Activated CD4-positive, alpha-beta T cell treated with anti-CD3 and anti-CD28 coated beads for 48 hours (primary cell): ENCODE results near the gene ABHD8.

Source experiments
- DNase-seq: peaks from one replicate; pipeline ENCODE4 v3.0.0-alpha.2; 2020

ABHD8 gene, protein sequence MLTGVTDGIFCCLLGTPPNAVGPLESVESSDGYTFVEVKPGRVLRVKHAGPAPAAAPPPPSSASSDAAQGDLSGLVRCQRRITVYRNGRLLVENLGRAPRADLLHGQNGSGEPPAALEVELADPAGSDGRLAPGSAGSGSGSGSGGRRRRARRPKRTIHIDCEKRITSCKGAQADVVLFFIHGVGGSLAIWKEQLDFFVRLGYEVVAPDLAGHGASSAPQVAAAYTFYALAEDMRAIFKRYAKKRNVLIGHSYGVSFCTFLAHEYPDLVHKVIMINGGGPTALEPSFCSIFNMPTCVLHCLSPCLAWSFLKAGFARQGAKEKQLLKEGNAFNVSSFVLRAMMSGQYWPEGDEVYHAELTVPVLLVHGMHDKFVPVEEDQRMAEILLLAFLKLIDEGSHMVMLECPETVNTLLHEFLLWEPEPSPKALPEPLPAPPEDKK

DNA sequence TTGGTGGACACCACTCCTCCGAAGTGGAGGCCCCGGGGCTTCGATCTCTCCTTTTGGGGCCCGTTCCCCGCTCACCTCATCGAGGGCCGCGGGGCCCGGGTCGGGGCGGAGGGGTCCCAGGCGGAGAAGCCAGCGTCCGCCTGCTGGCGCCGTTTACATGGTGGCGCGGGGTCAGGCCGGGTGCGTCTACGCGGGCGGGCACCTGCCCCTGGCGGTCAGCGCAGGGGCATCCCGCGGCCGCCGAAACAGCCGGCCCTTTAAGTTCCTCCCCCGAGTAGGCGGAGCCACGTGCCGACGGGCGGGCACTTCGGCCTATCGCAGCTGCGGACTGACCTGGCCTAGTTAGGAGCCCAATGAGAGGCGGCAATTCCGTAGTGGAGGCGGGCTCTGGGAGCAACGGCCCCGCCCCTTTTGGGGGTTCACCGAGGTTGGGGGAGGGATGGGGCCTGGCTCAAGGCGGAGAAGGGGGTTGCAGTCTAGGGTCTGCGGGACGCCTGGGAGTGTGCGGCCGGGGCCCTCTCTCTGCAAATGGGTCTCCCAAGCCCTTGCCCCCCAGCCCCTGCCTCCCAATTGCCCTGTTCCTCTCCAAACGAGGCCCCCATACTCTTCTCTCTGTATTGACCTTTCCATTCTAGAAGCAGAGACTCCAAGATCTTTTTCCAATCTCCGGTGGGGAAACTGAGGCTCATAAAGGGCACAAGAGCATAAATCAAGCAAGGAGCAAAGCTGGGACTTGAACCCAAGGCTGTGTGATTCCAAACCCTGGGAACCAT is at the start of gene ABHD8:
TSS of gene ABHD8 (minus strand) at position 259 of the 773 bp plus-strand sequence. CDS start 1,809 bp downstream, outside the sequence.
- peak; percentile 97 for DNase-seq

DNA sequence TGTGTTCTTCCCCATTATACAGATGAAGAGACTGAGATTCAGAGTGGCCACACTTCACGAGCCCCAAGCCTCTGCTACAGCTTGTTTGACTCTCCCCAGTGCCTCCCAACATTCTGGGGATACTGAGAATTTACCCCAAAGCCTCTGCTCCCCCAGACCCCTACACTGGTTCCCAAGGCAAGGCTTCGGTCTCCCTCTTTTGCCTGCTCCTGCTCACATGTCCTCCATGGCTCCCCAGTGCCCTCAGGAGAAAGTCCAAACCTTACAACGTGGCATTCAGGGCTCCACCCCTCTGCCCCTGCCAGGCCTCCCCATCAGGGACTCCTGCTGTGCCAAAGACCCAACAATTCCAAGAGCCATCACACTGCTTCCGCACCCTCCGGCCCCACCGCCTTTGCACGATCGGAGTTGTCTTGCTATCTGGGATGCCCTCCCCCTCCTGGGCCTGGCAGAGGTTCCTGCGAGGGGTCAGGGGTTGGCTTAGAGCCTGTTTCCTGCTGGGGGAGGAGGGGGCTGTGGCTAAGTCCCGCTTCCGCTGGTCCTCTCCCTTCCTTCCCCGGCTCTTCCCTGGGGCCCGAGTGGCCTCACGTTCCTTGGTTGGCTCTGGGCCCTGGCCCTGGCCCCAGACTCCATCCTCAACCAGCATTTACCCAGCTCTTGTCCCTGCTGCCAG is 49.5 kb upstream of the ABHD8 start:
- DNase-seq = no peak

DNA sequence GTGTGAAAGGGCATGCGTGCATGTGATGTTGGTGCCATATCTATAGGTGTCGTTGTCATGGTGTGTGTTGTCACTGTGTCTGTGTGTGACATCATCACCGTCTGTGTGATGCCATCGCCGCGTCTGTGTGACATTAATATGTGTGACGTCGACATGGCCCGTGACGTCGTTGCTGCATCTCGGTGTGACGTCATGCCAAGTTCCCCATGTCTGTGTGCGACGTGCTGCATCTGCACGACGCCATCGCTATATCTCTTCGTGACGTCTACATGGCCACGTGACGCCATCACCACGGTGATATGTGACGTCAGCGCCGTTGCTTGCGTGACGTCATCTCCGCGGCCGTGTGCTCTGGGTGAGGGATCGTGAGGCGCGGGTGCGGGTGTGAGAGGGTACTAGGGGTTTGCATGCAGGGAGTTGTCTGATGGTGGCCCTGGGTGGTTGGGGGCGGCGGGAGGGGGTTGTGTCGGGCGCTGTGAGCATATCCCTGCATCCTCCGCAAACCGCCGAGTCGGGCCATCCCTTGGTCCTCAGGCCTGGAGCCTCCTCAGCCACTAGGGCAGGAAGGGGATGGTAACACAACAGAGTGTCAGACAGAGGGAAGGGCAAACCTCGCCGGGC is 48.7 kb upstream of the ABHD8 start:
- DNase-seq = no peak

DNA sequence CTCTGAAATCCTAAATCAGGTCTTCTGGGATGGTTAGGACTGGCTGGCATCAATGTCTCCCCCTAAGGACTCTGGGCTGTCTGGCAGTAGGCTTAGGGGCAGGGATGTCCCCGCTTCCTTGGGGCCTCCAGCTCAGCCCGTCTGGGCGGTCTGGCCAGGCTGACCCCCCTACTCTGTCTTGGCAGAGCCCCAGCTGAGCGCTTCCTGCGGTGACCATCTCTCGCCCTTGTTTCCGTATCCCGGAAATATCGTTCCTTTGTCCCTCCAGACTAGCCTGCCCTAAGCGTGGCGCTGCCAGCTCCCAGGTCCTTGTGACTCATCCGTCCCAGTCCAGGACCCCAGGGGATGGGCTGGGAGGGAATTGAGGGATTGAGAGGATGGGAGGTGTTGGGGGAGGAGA is 45.5 kb upstream of the ABHD8 start:
- DNase-seq = no peak

DNA sequence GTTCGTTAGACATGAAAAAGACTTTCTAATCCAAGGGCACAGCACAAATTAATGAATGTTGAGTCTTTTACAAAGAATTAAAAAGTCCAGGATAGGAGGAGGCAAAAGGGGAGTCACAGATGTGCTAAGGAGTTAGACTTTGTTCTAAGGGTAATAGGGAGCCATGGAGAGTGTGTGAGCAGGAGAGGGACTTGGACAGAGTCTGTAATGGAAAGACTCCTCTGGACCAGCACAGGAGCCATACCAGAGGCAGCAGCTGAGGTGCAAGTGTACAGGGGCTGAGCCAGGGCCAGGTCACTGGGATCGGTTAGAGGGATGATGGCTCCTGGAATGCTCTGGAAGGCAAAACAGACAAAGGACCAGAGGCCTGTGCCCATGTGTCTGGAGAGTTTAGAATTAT is 44.7 kb upstream of the ABHD8 start:
- no peak for DNase-seq

DNA sequence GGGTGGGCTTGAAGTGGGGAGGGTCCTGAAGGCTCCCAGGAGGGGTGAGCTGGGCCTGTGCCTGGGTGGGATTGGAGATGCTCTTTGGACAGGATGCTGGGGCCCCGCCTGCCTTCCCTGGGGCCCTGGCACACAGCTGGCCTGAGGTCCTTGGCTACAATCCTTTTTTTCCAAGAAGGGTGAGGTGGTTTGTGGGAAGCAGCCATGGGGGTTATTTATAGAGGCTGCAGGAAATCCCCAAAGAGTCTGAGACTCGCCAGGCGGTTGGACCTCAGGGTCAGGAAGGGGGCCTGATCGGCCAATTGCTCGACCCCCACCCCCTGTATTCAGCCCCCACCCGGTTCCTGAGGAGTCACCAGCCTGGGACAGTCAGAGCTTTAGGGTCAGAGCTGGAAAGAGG is 44.1 kb upstream of the ABHD8 start:
- no peak for DNase-seq

DNA sequence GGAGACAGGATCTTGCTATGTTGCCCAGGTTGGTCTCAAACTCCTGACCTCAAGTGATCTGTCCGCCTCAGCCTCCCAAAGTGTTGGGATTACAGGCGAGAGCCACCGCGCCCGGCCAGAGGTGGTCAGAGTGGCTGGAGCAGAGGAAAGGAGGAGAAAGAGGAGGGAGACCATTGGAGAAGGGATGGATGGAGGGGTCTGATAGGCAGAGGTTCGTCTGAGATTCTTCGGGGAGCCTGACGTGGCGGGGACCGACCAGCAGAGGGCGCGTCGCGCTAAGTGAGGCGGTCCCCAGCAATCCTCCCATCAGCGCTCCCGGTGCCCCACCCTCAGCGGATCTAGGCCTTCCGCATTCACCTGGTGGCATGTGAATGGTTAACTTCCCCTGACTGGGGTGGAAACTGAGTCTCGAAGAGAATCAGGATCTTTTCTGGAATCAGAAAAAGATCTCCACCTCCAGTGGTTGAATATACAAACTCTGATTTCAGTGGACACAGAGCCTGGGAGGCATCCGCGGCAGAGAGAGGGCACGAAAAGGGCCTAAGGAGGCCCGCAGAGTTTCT is 43.0 kb upstream of the ABHD8 start:
- peak; percentile 88 for DNase-seq

DNA sequence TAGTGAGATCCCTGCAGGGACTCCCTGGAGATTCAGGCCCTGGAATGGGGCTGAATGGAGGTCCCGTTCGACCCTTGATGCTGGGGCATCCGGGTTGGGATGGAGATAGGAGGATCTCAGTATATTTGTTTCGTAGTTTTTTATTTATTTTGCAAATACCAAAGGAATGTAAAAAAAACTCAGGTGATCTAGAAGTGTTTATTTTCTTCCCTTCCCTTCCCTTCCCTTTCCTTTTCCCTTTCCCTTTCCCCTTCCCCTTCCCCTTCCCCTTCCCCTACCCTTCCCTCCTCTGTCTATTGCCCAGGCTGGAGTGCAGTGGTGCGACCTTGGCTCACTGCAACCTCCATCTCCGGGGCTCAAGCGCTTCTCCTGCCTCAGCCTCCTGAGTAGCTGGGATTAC is 38.6 kb upstream of the ABHD8 start:
- no peak for DNase-seq

DNA sequence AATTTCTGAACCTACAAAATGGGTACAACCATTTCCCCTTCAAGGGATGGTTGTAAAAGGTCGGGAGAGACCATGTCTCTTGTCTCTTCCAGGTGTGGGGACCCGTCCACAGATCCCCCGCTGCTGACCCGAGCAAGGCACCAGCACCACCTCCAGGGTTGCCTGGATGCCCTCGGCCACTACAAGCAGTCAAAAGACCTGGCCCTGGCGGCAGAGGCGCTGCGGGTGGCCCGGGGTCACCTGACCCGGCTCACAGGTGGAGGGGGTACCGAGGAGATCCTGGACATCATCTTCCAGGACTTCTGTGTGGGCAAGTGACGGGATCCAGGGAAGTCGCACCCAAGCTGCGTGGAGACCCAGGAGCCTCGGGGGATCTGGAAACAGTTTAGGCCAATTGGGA is 38.2 kb upstream of the ABHD8 start:
- DNase-seq = no peak

DNA sequence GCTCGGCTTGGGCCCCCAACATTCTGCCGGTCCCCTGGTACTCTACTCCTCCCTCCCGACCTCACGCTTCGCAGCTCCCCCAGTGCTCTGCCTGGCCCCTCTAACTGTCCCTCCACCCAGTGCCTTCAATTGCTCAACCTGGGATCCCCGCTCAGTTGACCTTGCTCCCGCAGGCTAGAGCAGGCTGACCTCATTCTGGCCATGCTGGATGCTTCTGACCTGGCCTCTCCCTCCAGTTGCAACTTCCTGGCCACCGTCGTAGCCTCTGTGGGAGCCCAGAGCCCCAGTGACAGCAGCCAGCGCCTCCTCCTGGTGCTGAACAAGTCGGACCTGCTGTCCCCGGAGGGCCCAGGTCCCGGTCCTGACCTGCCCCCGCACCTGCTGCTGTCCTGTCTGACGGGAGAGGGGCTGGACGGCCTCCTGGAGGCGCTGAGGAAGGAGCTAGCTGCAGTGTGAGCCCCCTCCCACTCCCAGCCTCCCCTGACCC is 37.7 kb upstream of the ABHD8 start:
- DNase-seq = no peak

DNA sequence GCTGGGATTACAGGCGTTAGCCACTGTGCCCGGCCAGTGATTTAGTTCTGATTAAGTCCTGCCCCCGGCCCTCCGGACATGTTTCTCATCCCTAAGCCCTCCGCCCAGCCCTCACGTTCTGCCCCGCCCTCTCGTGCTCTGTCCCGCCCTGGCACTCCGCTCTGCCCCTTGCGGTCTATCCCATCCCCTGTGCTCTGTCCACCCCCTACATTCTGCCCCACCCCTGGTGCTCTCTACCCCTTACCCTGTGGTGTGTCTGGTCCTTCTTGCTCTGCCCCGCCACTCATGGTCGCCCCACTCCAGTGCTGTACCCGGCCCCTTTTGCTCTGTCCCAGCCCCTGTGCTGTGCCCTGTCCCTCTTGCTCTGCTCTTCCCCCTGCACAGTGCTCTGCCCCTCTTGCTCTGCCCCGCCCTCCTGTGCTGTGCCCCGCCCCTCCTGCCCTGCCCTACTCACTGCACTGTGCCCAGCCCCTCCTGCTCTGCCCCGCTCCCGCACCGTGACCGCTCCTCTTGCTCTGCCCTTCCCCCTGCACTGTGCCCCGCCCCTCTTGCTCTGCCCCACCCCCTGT is 37.2 kb upstream of the ABHD8 start:
- no peak for DNase-seq

DNA sequence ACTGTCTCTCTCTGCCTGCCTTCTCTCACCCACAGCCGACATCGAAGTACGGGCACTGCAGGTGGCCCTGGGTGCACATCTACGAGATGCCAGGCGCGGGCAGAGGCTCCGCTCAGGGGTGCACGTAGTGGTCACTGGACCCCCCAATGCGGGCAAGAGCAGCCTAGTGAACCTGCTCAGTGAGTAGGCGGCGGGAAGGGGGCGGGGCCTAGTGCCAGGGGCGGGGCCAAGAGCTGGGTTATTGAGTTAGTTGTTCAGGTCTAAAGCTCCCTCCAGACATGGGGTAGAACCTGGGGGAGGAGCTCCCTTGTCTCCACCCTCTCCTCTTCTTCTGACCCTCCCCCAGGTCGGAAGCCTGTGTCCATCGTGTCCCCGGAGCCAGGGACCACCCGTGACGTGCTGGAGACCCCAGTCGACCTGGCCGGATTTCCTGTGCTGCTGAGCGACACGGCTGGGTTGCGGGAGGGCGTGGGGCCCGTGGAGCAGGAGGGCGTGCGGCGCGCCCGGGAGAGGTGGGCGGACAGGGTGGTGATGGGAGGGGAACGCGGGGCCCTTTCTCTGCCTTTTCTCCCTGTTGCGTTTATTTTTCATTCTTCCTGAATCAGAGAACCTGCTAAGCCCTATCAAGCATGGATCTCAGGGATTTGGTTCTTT is 36.0 kb upstream of the ABHD8 start:
- DNase-seq = peak; percentile 75

DNA sequence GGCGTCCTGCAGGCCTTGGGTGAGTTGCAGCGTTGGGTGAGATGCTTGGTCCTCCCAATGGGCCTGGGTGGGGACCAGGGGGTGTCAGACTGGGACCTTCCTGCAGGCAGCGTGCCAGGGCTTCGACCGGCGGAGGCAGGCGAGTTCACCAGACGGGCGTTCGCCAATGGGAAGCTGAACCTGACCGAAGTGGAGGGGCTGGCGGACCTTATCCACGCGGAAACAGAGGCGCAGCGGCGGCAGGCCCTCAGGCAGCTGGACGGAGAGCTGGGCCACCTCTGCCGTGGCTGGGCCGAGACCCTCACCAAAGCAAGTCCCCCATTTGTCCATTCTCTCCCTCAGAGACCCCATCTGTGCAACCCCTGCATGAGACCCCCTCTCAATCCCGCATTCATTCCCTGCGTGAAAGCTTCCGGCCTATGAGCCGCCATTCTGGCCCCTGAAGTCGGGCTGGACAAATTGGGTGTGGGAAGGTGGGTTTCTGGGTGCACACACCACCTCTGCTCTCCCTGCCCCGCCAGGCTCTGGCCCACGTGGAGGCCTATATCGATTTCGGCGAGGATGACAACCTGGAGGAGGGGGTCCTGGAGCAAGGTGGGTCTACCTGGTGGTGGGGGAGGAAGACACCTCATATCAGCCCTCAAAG is 35.3 kb upstream of the ABHD8 start:
- no peak for DNase-seq

DNA sequence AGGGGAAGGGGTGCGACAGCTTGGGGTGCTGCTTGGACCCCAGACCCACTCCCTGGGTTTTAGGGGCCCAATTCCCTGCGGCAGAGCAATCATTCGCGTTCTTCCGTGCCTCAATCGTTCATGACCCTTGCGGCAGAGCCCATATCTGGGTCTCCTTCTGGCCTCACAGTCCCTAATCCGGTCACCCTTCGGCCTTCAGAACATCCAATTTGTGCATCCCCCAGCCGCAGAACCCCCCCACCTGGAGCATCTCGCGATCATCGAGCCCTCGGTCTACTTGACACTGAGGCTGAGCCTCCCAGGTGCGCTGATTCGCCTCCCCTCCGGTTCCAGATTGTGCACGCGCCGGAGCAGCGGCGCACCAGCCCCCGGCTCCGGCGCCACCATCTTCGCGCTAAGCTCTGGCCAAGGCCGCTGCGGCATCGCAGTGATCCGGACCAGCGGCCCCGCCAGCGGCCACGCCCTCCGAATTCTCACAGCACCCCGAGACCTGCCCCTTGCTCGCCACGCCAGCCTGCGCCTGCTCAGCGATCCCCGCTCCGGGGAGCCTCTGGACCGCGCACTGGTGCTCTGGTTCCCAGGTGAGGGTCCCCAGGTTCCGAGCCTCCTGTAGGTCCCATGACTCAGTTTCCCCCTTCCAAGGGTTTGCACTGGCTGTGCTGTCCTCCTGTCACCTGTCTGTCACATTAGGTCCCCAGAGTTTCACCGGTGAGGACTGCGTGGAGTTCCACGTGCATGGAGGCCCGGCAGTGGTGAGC is 34.6 kb upstream of the ABHD8 start:
- peak; percentile 61 for DNase-seq

DNA sequence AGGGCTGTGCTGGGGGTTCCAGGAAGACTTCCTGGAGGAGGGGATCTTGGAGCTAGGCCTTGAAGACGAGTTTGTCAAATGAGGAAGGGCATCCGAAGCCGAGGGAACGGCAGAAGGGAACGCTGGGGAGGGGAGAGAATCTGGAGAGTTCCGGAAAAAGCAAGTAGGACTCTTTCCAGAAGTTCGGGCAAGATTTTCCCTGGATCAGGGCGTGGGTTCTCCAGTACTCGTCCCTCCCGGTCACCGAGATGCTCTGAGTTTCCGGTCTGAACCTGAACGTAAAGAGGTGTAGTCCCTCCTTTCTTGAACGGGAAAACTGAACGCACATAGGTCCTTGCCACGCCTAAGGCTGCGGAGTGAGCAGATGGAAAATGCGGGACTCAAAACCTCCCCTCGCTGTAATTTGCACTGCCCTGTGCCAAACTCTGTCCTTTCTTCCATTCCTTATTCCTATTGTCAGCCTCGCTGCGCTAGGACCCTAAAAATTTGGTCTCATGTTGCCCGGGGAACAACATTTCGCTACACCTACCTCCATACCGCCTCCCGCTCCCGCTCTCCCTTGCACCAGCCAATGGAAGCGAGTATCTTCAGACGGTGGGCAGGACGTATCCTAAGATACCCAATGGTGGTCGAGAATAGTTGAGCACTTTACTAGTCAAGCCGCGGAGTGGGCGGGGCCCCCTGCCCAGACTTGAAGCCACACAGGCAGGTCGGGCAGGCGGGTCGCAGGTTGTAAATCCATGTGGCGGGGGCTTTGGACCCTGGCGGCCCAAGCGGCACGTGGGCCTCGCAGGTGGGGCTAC is 33.8 kb upstream of the ABHD8 start, which contains the start of gene GTPBP3:
TSS of gene GTPBP3 (plus strand) at position 682 of the 803 bp plus-strand sequence. CDS start at position 741, 59 bp downstream.
- DNase-seq = peak; percentile 98

DNA sequence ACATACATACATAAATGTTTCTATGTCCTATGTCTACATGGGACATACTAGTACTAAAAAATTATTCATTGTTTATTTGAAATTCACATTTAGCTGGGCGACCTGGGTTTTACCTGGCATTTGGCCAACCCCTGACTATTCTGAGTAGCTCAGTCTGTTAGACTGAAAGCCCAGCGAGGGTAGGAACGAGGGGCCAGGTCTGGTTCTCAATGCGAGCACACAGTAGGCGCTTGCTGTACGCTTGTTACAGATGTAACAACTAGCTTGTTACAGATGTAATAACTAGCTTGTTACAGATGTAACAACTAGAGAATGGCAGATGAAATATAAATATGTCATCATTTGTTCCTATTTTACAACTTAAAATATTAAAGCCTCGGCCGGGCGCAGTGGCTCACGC is 32.4 kb upstream of the ABHD8 start:
- no peak for DNase-seq

DNA sequence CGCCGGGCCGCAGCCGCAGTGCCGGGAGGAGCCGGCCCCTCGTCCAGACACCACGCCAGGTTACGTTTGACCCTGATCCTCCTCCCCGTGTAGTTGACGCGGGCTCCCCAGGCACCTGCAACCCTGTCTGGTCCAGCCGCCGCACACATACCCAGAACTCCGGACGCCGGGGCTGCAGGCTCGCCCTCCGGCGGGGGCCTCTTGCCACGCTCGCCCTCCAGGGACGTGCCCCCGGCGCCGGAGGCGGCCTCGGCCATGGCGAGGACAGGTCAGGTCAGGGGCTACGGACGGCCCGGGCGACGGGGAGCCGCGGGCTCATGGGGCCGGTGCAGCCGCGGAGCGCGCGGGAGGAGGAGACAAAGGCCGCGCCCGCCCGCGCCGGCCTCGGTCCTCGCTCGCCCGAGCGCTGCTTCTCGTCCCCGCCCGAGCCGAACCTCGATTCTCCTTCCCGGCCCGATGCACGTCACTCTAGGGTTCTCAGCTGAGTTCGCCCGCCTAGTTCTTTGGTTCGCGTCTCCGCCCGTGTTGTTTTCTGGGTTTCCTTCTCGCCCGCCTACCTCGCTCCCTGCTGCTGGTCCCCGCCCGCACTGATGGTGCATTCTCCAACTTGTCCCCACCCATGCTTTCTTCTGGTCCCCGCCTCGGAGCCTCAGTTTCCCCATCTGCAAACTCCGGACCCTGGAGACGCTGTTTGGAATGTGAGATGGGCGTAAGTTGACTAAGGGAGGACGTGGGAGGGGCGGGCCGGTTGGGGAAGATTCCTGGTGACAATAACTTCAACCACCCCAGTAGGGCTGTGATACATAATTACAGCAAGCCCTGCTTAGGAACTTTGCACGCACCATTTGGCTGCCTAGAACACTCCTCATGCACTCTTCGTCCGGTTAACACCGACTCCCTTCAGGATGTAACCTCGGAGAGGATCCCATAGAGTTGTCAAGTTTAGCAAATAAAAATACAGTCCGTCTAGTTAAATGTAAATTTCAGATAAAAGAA is 31.5 kb upstream of the ABHD8 start, which contains the start of gene ANO8:
TSS of gene ANO8 (minus strand) at position 442 of the 996 bp plus-strand sequence. CDS start at position 257, 185 bp downstream.
- peak; percentile 99 for DNase-seq
